Stimulated activated CD8-positive, alpha-beta memory T cell treated with anti-CD3 and anti-CD28 coated beads, Interleukin-12 subunit alpha, Interleukin-12 subunit beta, amount 100 ng/mL, for 4 hours (primary cell): ENCODE results near the gene EXOC5.
"Not testable (repeated sequence)": the region's sequence is repeated elsewhere in the genome, so short reads cannot be mapped to it uniquely, and the experiment has no call there.

ENCODE experiments used
- DNase-seq: peaks from one replicate; pipeline ENCODE4 v3.0.0-alpha.2; 2020; ENCODE audit warnings: low read depth

EXOC5 gene

GRCh38 chr14:57259672-57260071 is 9.0 kb downstream of the EXOC5 start:
- no peak for DNase-seq

GRCh38 chr14:57258221-57258620 is 10.5 kb downstream of the EXOC5 start:
- DNase-seq: not testable (repeated sequence)

- DNase-seq: no peak
Measured at GRCh38 chr14:57254884-57255283, 13.8 kb downstream of the EXOC5 start.

GRCh38 chr14:57246933-57247657 is 21.6 kb downstream of the EXOC5 start:
- DNase-seq: no peak

- DNase-seq: no peak
Measured at GRCh38 chr14:57245941-57246340, 22.8 kb downstream of the EXOC5 start.

GRCh38 chr14:57244106-57244505 is 24.6 kb downstream of the EXOC5 start:
- no peak for DNase-seq

- DNase-seq: no peak
Measured at GRCh38 chr14:57243320-57243719, 25.4 kb downstream of the EXOC5 start.

- DNase-seq: not testable (repeated sequence)
Measured at GRCh38 chr14:57240115-57240514, 28.6 kb downstream of the EXOC5 start.

GRCh38 chr14:57232006-57232405 is 36.7 kb downstream of the EXOC5 start:
- no peak for DNase-seq

GRCh38 chr14:57228320-57228719 is 40.4 kb downstream of the EXOC5 start:
- DNase-seq: not testable (repeated sequence)

GRCh38 chr14:57227083-57227482 is 41.6 kb downstream of the EXOC5 start:
- no peak for DNase-seq

GRCh38 chr14:57221931-57222330 is 46.8 kb downstream of the EXOC5 start:
- DNase-seq: no peak

- no peak for DNase-seq
Measured at GRCh38 chr14:57212919-57213318, 55.8 kb downstream of the EXOC5 start.

GRCh38 chr14:57209561-57209960 is 59.1 kb downstream of the EXOC5 start:
- no peak for DNase-seq

- no peak for DNase-seq
Measured at GRCh38 chr14:57205938-57206337, 62.8 kb downstream of the EXOC5 start.

- not testable (repeated sequence) for DNase-seq
Measured at GRCh38 chr14:57202672-57203071, 66.0 kb downstream of the EXOC5 start.

GRCh38 chr14:57199921-57200320 is 68.8 kb downstream of the EXOC5 start:
- DNase-seq: no peak

GRCh38 chr14:57189070-57189469 is 79.6 kb downstream of the EXOC5 start:
- DNase-seq: no peak

GRCh38 chr14:57182760-57183503 is 85.8 kb downstream of the EXOC5 start:
- DNase-seq: no peak

- no peak for DNase-seq
Measured at GRCh38 chr14:57179273-57179672, 89.4 kb downstream of the EXOC5 start.

GRCh38 chr14:57174466-57174865 is 94.2 kb downstream of the EXOC5 start:
- DNase-seq: no peak

GRCh38 chr14:57171903-57172302 is 96.8 kb downstream of the EXOC5 start:
- DNase-seq: no peak

- no peak for DNase-seq
Measured at GRCh38 chr14:57171363-57171762, 97.3 kb downstream of the EXOC5 start.

GRCh38 chr14:57169901-57170300 is 98.8 kb downstream of the EXOC5 start:
- no peak for DNase-seq
